ENCODE data around the gene MYNN. TPM values are rescaled to one million over a fixed set of nuclear protein-coding genes. Genes with fewer than 3 reads are reported as not detected.

MYNN gene
- total and polyA plus RNA-seq, 12 donors = 5.9 to 13.6 (median 12.0) TPM

GRCh38 chr3:169760479-169760878, 12.7 kb upstream of the MYNN start:
- peaks cover 0 to 20% (median 5%) of the 10 kb centered on the region in 9 donors for H3K4me1 ChIP-seq
- peaks cover 0 to 7% (median 0%) of the 10 kb centered on the region in 11 donors for H3K9me3 ChIP-seq
- H3K27me3 ChIP-seq = peaks cover 0 to 3% (median 0%) of the 10 kb centered on the region in 7 donors
- TF ChIP-seq CTCF (IDR thresholded peaks at IDR 0.05) = no peak
- ATAC-seq (no peak), DNase-seq (no peak)
- 72 to 78% methylated on average over 4 of the region's 4 CpGs for WGBS, 2 donors
- H3K27ac ChIP-seq = no peak overlapping the region
- H3K4me3 ChIP-seq = no peak overlapping the region
- H3K36me3 ChIP-seq = no peaks in the 10 kb centered on the region
- intact Hi-C loops (cut with DNase I) = loop anchor here in 3 of 10 donors (10.0 kb wide), 2 partner anchors 204 to 616 kb away; partner anchors contain the start of gene SEC62 (in 1 of the 3)

GRCh38 chr3:169764312-169764881, 8.8 kb upstream of the MYNN start:
- H3K27me3 ChIP-seq = no peaks in the 10 kb centered on the region
- H3K4me3 ChIP-seq = peak overlapping the region; percentile 57 to 95 (median 89)
- H3K27ac ChIP-seq = peak overlapping the region; percentile 95 to 100 (median 98)
- 0 to 2% methylated on average over 46 of the region's 46 CpGs for WGBS, 2 donors
- peaks cover 0 to 21% (median 5%) of the 10 kb centered on the region in 9 donors for H3K4me1 ChIP-seq
- intact Hi-C loops (cut with DNase I) = loop anchor here in 4 of 10 donors (2.0 to 10.0 kb wide), 3 partner anchors 200 to 620 kb away; partner anchors contain the start of gene SEC62 (in 2 of the 4)
- peak in 2 of 9 donors; percentile 2 to 9 for TF ChIP-seq CTCF (IDR thresholded peaks at IDR 0.05)
- ATAC-seq (peak; percentile 54 to 78 (median 70)), DNase-seq (peak; percentile 68 to 77)
- no peaks in the 10 kb centered on the region for H3K36me3 ChIP-seq
- H3K9me3 ChIP-seq = peaks cover 0 to 14% (median 0%) of the 10 kb centered on the region in 11 donors

- DNase-seq (peak; percentile 92 to 95), ATAC-seq (peak; percentile 96 to 98 (median 97))
- peak within 1 kb of the TSS; percentile 95 to 100 (median 98) for H3K27ac ChIP-seq
- intact Hi-C loops (cut with DNase I) = loop anchor here in 4 of 10 donors (2.0 to 10.0 kb wide), 3 partner anchors 200 to 620 kb away; partner anchors contain the start of gene SEC62 (in 2 of the 4)
- H3K27me3 ChIP-seq = no peaks in the 10 kb centered on the region
- peaks cover 0 to 14% (median 0%) of the 10 kb centered on the region in 11 donors for H3K9me3 ChIP-seq
- peak within 1 kb of the TSS; percentile 57 to 95 (median 89) for H3K4me3 ChIP-seq
- 7 to 8% methylated on average over 42 of the region's 42 CpGs for WGBS, 2 donors
- H3K36me3 ChIP-seq = no peaks in the 10 kb centered on the region
- TF ChIP-seq CTCF (IDR thresholded peaks at IDR 0.05) = no peak
- H3K4me1 ChIP-seq = peaks cover 0 to 27% (median 5%) of the 10 kb centered on the region in 9 donors
These were observed 8.1 kb upstream of the MYNN start, which contains the start of gene TERC for GRCh38 chr3:169764882-169765612. Gene TERC (minus strand): TSS chr3:169765060.

Data from heart right ventricle (tissue), 16 donors.